Calu3 (cell line): Measurements from ENCODE around the gene KANK4. TPM values are rescaled to one million over a fixed set of nuclear protein-coding genes. Genes with fewer than 3 reads are reported as not detected.

Source experiments
- BruUV-seq: library from RNA; stranded (reverse); fragments of 400-500 nt; replicated peaks from 2 replicates; lab custom pipeline; 2021; lab: Mats Ljungman, UMichigan
- CTCF ChIA-PET: fragments of 300-600 bp; sonication (Branson Sonifier 250); formaldehyde crosslinking; loops from one replicate; lab custom pipeline; 2022; ENCODE audit warnings: antibody characterized with exemption; lab: Charles Lee
- DNase-seq: peaks from one replicate; pipeline ENCODE4 v3.0.0; 2022
- H3K27ac Mint-ChIP-seq: one replicate; pipeline ENCODE4 v1.8.0; 2022; ENCODE audit warnings: mixed read lengths; ENCODE audit not compliant: unreplicated experiment
- H3K27me3 Mint-ChIP-seq: one replicate; pipeline ENCODE4 v1.8.0; 2022; ENCODE audit warnings: mixed read lengths; ENCODE audit not compliant: unreplicated experiment
- H3K36me3 Mint-ChIP-seq: one replicate; pipeline ENCODE4 v1.8.0; 2022; ENCODE audit warnings: mild to moderate bottlenecking, moderate library complexity, mixed read lengths; ENCODE audit not compliant: insufficient read depth, unreplicated experiment
- H3K4me1 Mint-ChIP-seq: one replicate; pipeline ENCODE4 v1.8.0; 2022; ENCODE audit warnings: mild to moderate bottlenecking, low read depth, mixed read lengths; ENCODE audit not compliant: unreplicated experiment
- H3K4me3 Mint-ChIP-seq: one replicate; pipeline ENCODE4 v1.8.0; 2022; ENCODE audit warnings: mild to moderate bottlenecking, low read depth, moderate library complexity, mixed read lengths; ENCODE audit not compliant: unreplicated experiment
- H3K9me3 Mint-ChIP-seq: one replicate; pipeline ENCODE4 v1.8.0; 2022; ENCODE audit warnings: low read depth, mixed read lengths; ENCODE audit not compliant: unreplicated experiment
- intact Hi-C: fragments of 100-400 bp; cut with micrococcal nuclease; formaldehyde crosslinking; loops from one replicate; pipeline ENCODE4 v1.10.0; 2022; ENCODE audit not compliant: unreplicated experiment
- total RNA-seq: library from RNA; stranded (reverse); gene quantifications from 2 replicates; pipeline ENCODE4 v1.2.3, GENCODE V29; 2022
- TF ChIP-seq, protein P1 (sequence below): fragments of 200-600 bp; IDR thresholded peaks from one replicate; pipeline ENCODE4 v1.8.0; 2022; ENCODE audit warnings: antibody characterized with exemption; ENCODE audit not compliant: unreplicated experiment

Gene KANK4
- total RNA-seq, 1 experiment from 2014 or later = not detected

DNA sequence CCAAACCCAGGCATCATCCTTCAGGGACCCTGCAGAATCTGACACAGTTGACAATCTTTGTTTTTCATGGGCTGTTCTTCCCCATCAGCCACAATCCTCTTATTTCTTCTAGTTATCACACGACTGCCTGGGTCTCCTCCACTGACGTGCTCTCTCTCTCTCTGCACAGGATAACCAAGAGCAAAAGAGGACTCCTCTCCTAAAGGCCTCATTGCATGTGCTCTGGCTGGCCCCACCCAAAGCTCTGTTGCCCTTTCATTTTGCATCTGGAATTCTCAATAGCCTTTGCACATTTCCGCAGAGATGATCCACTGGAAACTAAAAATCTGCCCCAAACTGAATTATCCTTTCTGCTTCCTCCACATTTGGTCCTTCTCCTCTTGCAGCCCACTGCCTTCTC, 58.5 kb downstream of the KANK4 start:
- no peaks in the 10 kb centered on the region for H3K9me3 Mint-ChIP-seq
- DNase-seq = no peak
- CTCF ChIA-PET = interaction anchor here (0.6 kb wide), 1 partner anchor 31 kb away, joined by 4 read pairs; no protein-coding TSS in a partner anchor
- no peak overlapping the region for H3K4me3 Mint-ChIP-seq
- no peaks in the 10 kb centered on the region for H3K36me3 Mint-ChIP-seq
- intact Hi-C loops = no loop called here
- no peak overlapping the region for H3K27ac Mint-ChIP-seq
- TF ChIP-seq, protein P1, sequence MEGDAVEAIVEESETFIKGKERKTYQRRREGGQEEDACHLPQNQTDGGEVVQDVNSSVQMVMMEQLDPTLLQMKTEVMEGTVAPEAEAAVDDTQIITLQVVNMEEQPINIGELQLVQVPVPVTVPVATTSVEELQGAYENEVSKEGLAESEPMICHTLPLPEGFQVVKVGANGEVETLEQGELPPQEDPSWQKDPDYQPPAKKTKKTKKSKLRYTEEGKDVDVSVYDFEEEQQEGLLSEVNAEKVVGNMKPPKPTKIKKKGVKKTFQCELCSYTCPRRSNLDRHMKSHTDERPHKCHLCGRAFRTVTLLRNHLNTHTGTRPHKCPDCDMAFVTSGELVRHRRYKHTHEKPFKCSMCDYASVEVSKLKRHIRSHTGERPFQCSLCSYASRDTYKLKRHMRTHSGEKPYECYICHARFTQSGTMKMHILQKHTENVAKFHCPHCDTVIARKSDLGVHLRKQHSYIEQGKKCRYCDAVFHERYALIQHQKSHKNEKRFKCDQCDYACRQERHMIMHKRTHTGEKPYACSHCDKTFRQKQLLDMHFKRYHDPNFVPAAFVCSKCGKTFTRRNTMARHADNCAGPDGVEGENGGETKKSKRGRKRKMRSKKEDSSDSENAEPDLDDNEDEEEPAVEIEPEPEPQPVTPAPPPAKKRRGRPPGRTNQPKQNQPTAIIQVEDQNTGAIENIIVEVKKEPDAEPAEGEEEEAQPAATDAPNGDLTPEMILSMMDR = no peak
- H3K27me3 Mint-ChIP-seq = peaks cover 46% of the 10 kb centered on the region
- BruUV-seq = no TSS peak
- H3K4me1 Mint-ChIP-seq = no peaks in the 10 kb centered on the region

DNA sequence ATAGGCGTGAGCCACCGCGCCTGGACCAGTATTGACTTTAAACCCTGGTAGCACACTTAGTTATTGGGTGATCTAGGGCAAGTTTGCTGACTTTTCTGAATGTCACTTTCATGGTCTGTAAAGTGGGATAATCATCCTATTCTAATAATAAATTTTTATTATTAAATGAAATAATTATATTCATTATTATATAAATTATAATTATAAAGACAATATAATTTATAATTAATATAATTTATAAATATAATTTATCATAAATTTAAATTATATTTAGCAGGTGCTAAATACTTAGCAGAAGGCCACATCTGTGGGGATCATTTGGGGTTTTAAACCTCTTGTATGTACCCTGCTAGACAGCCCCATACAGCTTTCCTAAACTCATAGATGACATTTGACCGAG, 59.7 kb downstream of the KANK4 start:
- DNase-seq = no peak
- no peaks in the 10 kb centered on the region for H3K9me3 Mint-ChIP-seq
- intact Hi-C loops = no loop called here

DNA sequence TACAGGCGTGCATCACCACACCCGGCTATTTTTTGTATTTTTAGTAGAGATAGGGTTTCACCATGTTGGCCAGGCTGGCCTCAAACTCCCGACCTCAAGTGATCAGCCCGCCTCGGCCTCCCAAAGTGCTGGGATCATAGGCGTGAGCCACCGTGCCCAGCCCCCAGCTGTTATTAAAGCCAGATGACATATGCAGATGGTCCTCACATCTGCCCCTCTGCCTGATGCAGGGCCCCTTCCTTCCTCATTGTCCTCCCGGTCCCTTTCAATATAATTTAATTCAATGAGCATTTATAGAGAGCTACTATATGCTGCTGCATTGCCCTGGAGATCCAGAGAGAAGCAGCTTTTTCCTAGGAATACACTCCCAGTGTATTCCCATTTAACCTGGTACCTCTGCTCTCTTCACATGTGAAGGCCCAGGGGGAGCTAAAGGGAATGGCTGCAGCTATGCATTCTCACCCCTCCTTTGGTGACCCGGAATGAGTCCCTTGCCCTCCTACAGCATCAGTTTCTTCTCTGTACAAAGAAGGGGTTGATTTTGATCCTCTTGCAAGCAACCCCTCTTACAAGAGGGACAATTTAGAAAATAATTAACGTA, 69.0 kb downstream of the KANK4 start:
- Mint-ChIP-seq H3K4me1 (no peaks in the 10 kb centered on the region), H3K36me3 (no peaks in the 10 kb centered on the region), H3K9me3 (no peaks in the 10 kb centered on the region), H3K27me3 (peaks cover 48% of the 10 kb centered on the region), H3K27ac (no peak overlapping the region), H3K4me3 (no peak overlapping the region)
- intact Hi-C loops = no loop called here
- BruUV-seq = no TSS peak
- DNase-seq = no peak
- CTCF ChIA-PET = interaction anchor here (0.6 kb wide), 1 partner anchor 20 kb away, joined by 4 read pairs; no protein-coding TSS in a partner anchor
- TF ChIP-seq, protein P1 = no peak

More for the DNA sequence above, 59.7 kb downstream of the KANK4 start:
- Mint-ChIP-seq H3K27me3 (peaks cover 46% of the 10 kb centered on the region), H3K36me3 (no peaks in the 10 kb centered on the region), H3K4me3 (no peak overlapping the region), H3K4me1 (no peaks in the 10 kb centered on the region), H3K27ac (no peak overlapping the region)
- no TSS peak for BruUV-seq
- CTCF ChIA-PET = no interaction called here
- TF ChIP-seq, protein P1 = no peak

DNA sequence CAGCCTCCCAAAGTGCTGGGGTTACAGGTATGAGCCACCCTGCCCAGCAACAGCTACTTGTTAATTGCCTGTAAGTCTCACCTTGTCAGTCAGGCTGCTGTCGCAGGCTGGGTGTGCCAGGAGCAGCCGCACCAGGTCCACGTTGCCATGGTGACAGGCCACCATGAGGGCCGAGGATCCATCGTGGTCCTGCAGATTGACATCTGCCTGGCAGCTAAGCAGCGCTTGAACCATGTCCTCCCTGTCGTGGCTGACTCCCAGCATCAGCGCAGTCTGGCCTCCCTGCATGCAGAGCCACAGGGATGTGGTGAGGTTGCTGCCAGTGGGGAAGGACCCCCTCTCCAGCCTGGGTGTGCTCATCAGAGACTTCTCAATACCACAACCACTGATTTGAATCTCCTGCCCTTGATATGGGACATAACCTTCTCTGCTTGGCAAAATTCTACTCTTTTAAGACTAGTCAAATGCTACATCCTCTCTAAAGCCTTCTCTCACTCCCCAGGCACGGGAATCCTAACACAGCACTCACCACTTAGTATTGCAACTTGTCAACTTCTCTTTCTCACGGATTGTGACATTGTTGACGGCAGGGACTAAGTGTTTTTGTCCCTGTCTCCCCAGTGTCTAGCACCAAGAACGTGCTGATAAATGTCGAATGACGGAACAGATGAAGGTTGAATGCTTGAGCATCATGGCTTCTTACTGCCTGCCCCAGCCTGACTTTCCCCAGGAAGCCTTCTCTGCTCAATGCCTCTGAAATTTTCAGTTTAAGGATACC, 71.7 kb downstream of the KANK4 start:
- Mint-ChIP-seq H3K27me3 (peaks cover 73% of the 10 kb centered on the region), H3K9me3 (no peaks in the 10 kb centered on the region), H3K4me3 (no peak overlapping the region), H3K4me1 (no peaks in the 10 kb centered on the region), H3K27ac (no peak overlapping the region), H3K36me3 (no peaks in the 10 kb centered on the region)
- CTCF ChIA-PET = no interaction called here
- DNase-seq = peak; percentile 15
- TF ChIP-seq, protein P1 = no peak
- intact Hi-C loops = no loop called here
- BruUV-seq = no TSS peak
